ENCODE data around the gene IRAK2. TPM values are rescaled to one million over a fixed set of nuclear protein-coding genes. Genes with fewer than 3 reads are reported as not detected.

Gene IRAK2
- total and polyA plus RNA-seq, 2 of the 8 experiments (the other 6 are each of a cell fraction or from before 2014, with no cell fraction given) = 1.5 TPM

DNA sequence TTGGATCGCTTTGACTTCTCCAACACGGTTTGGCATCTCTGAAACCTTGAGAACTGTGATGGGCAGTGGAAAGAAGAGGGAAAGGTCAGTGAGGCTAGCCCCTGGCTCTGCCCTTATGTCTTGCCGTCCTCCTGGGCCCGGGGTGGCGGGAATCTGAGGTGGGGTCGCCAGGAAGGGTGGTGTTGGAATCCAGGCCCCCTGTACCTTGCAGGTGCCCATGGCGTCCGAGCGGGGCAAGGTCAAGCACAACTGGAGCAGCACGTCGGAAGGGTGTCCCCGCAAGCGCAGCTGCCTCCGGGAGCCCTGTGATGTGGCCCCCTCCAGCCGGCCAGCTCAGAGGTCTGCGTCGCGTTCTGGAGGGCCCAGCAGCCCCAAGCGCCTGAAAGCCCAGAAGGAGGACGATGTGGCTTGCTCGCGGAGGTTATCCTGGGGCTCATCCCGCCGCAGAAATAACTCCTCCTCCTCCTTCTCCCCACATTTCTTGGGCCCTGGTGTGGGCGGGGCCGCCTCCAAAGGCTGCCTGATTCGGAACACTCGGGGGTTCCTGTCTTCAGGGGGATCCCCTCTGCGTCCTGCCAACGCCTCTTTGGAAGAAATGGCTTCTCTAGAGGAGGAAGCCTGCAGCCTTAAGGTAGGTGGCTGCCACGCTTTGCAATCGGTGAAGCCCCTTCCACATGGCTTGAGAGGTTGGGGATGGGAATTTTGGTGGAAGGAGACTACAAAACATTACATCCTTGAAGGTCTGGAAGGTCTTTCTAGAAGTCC lies 84.4 kb downstream of the IRAK2 start:
- Histone ChIP-seq H3K56ac (replicated peaks; ENCODE audit: insufficient read length, low read depth, low read length) (peak overlapping the region; percentile 90), H3K4me2 (ENCODE audit: insufficient read depth in 1 of 2, low read depth in 2 of 2, low read length in 2 of 2) (peak overlapping the region; percentile 98 to 99), H2BK20ac (ENCODE audit: low read length) (no peak overlapping the region), H2AFZ (ENCODE audit: low read length) (peak overlapping the region; percentile 31; the same call in 1 of the 2 replicates), H3K79me1 (ENCODE audit: low read depth, low read length) (peaks cover 14% of the 10 kb centered on the region), H2BK12ac (ENCODE audit: low read depth, low read length) (peak overlapping the region; percentile 81), H3K36me3 (ENCODE audit: control insufficient read depth in 2 of 4, insufficient read depth in 4 of 4, low read length in 3 of 4) (peaks cover 3 to 12% (median 10%) of the 10 kb centered on the region in 4 experiments; a peak in 6 of 8 replicates), H4K5ac (ENCODE audit: insufficient read length, low read depth, low read length) (peak overlapping the region; percentile 15), H3K27ac (ENCODE audit: low read depth, low read length) (peak overlapping the region; percentile 58; the same call in 1 of the 2 replicates), H3K9ac (replicated peaks in 1 of 4; ENCODE audit: extremely low read depth in 1 of 4, low read depth in 3 of 4, low read length in 3 of 4) (peak overlapping the region; percentile 68 to 84 (median 80)), H3K4me3 (ENCODE audit: extremely low read depth in 1 of 4, insufficient read depth in 2 of 4, low read depth in 3 of 4, low read length in 4 of 4) (peak overlapping the region; percentile 72 to 92 (median 86)), H3K14ac (ENCODE audit: insufficient read length) (no peak overlapping the region), H4K20me1 (replicated peaks in 1 of 2; ENCODE audit: control insufficient read depth in 1 of 2, insufficient read depth in 2 of 2, low read length in 2 of 2) (peaks cover 0 to 4% of the 10 kb centered on the region in 2 experiments), H3K23me2 (ENCODE audit: low read depth, low read length) (peaks cover 12% of the 10 kb centered on the region; the same call in 1 of the 2 replicates), H3K18ac (ENCODE audit: extremely low read depth, low read length) (peak overlapping the region; percentile 83), H4K91ac (replicated peaks; ENCODE audit: insufficient read length, low read length) (peak overlapping the region; percentile 88), H2BK15ac (ENCODE audit: low read length) (no peak overlapping the region), H3K4me1 (replicated peaks in 1 of 4; ENCODE audit: control insufficient read depth in 3 of 4, insufficient read depth in 4 of 4, low read length in 3 of 4) (peaks cover 0 to 11% (median 7%) of the 10 kb centered on the region in 4 experiments; a peak in 6 of 7 replicates), H2AK5ac (ENCODE audit: low read depth, low read length) (peak overlapping the region; percentile 32; the same call in 1 of the 2 replicates), H2BK120ac (replicated peaks; ENCODE audit: low read depth, low read length) (no peak overlapping the region), H3K4ac (replicated peaks; ENCODE audit: insufficient read length, low read depth, low read length) (peak overlapping the region; percentile 2), H2BK5ac (ENCODE audit: low read depth, low read length) (0 out of 2 replicates have a peak overlapping the region, but pooled peaks have one; percentile 32), H3K27me3 (replicated peaks in 1 of 4; ENCODE audit: control insufficient read depth in 3 of 4, extremely low read depth in 1 of 4, insufficient read depth in 3 of 4, low read length in 3 of 4) (no peaks in the 10 kb centered on the region), H3K23ac (ENCODE audit: insufficient read length) (no peak overlapping the region), H3K9me3 (ENCODE audit: insufficient read depth in 2 of 2, low read depth in 1 of 2, low read length in 1 of 2) (no peaks in the 10 kb centered on the region), H3K79me2 (ENCODE audit: control insufficient read depth in 1 of 2, insufficient read depth in 2 of 2, low read length in 2 of 2) (peaks cover 0 to 39% of the 10 kb centered on the region in 2 experiments; a peak in 2 of 4 replicates), H4K8ac (ENCODE audit: extremely low read depth, insufficient read depth, low read length) (peak overlapping the region; percentile 91; the same call in 1 of the 2 replicates)
- 3% methylated on average over 28 of the region's 32 CpGs; no CpG with 5 or more reads in 1 of the 2 experiments for WGBS, 2 experiments (ENCODE audit: extremely low coverage in 1 of 2, insufficient coverage in 1 of 2, insufficient read length in 1 of 2, insufficient replicate concordance in 2 of 2, low coverage in 1 of 2, low lambda C conversion rate in 2 of 2, missing lambda C conversion rate in 1 of 2)
- DNase-seq (ENCODE audit: low read depth in 1 of 2, low spot score in 2 of 2) (peak in 1 of 2 experiments; percentile 68), FAIRE-seq (no peak)
- POLR2A ChIA-PET (ENCODE audit: partially characterized antibody) = interaction anchor here (0.8 to 4.7 kb wide), 7 partner anchors 10 to 49 kb away, joined by 3 to 26 read pairs (median 4); no protein-coding TSS in a partner anchor
- CTCF ChIA-PET (ENCODE audit: partially characterized antibody) = interaction anchor here (0.6 to 1.2 kb wide), 3 partner anchors 14 to 224 kb away, joined by 3 to 5 read pairs (median 5); partner anchors contain the start of gene IRAK2
- TF ChIP-seq TCF12 (IDR thresholded peaks at IDR 0.05; ENCODE audit: low read depth, low read length) (no peak), MAFK (IDR thresholded peaks at IDR 0.05; ENCODE audit: low read depth, low read length) (no peak), KDM1A (IDR thresholded peaks at IDR 0.05; ENCODE audit: borderline replicate concordance, low read length) (no peak), JUN (IDR thresholded peaks at IDR 0.05; ENCODE audit: low read depth, low read length) (no peak), KDM5A (IDR thresholded peaks at IDR 0.05; ENCODE audit: low read length) (no peak), ASH2L (IDR thresholded peaks at IDR 0.05; ENCODE audit: low read length) (no peak), KDM4A (IDR thresholded peaks at IDR 0.05; ENCODE audit: low read depth, low read length, severe bottlenecking) (peak; percentile 69), CEBPB (IDR thresholded peaks at IDR 0.05; ENCODE audit: low read depth, low read length) (no peak), YY1 (IDR thresholded peaks at IDR 0.05; ENCODE audit: low read depth, low read length) (peak; percentile 94), TAF1 (IDR thresholded peaks at IDR 0.05; ENCODE audit: low read depth, low read length) (peak; percentile 61)

All from H1 (cell line).